ENCODE measurements around the gene CRACR2B. TPM values are rescaled to one million over a fixed set of nuclear protein-coding genes. Genes with fewer than 3 reads are reported as not detected.
A peak's percentile ranks its signal among the peaks of the same experiment; 100 is the strongest.

Gene CRACR2B
- total and polyA plus RNA-seq, 10 of the 15 experiments (the other 5 are each of a cell fraction or from before 2014, with no cell fraction given): 0.10 to 33.7 (median 12.7) TPM

- H3K36me3 ChIP-seq (ENCODE audit: control insufficient read depth in 2 of 2, insufficient read depth in 2 of 2, low read length in 1 of 2): peaks cover 0 to 9% of the 10 kb centered on the region in 2 experiments; a peak in 2 of 4 replicates
- no peak overlapping the region for H3K4me2 ChIP-seq (ENCODE audit: control insufficient read depth, insufficient read depth)
- 86% methylated on average over 16 of the region's 18 CpGs for WGBS (ENCODE audit: insufficient coverage, insufficient replicate concordance, low lambda C conversion rate, missing lambda C conversion rate)
- H3K9me3 ChIP-seq (replicated peaks; ENCODE audit: control insufficient read depth, insufficient read depth, low read length): no peaks in the 10 kb centered on the region
- H3K79me2 ChIP-seq (ENCODE audit: control insufficient read depth, insufficient read depth, low read length): peaks cover 12% of the 10 kb centered on the region
- RAD21 ChIA-PET (ENCODE audit: unreplicated experiment): no interaction called here
- peak; percentile 18; the same call in 1 of the 3 replicates for ATAC-seq
- no peak overlapping the region for H3K27ac ChIP-seq (ENCODE audit: control insufficient read depth, insufficient read depth)
- no TSS peak for BruUV-seq (replicated peaks)
- no peaks in the 10 kb centered on the region for H3K27me3 ChIP-seq (replicated peaks in 1 of 2; ENCODE audit: control insufficient read depth in 2 of 2, insufficient read depth in 2 of 2, low read length in 1 of 2)
- FAIRE-seq: no peak
- no peak for DNase-seq (ENCODE audit: low read depth, low spot score)
- in situ Hi-C loops (cut with MboI) (no loop called here), intact Hi-C loops (cut with micrococcal nuclease; ENCODE audit: unreplicated experiment) (no loop called here)
- peaks cover 14% of the 10 kb centered on the region for H3K4me1 ChIP-seq (ENCODE audit: control insufficient read depth, insufficient read depth, low read length)
- CTCF ChIA-PET: no interaction called here
- H4K20me1 ChIP-seq (ENCODE audit: control insufficient read depth, insufficient read depth): no peaks in the 10 kb centered on the region
- POLR2A ChIA-PET: interaction anchor here (0.9 kb wide), 1 partner anchor 103 kb away, joined by 3 read pairs; no protein-coding TSS in a partner anchor
- H3K4me3 ChIP-seq: no peak overlapping the region
- H3K9ac ChIP-seq (ENCODE audit: control insufficient read depth, insufficient read depth, low read length): no peak overlapping the region
- no peak for TF ChIP-seq E2F4 (IDR thresholded peaks at IDR 0.05; ENCODE audit: low read depth, low read length)
- TF ChIP-seq SUZ12 (IDR thresholded peaks at IDR 0.05; ENCODE audit: unreplicated experiment): no peak
- TF ChIP-seq CUX1 (IDR thresholded peaks at IDR 0.05; ENCODE audit: insufficient replicate concordance, low read depth, low read length): no peak
- TF ChIP-seq RB1 (IDR thresholded peaks at IDR 0.05; ENCODE audit: borderline replicate concordance): no peak
- no peak for TF ChIP-seq YBX1 (IDR thresholded peaks at IDR 0.05)
- no peak for TF ChIP-seq ATF3 (IDR thresholded peaks at IDR 0.05; ENCODE audit: borderline replicate concordance, extremely low read depth, low read depth, low read length)
- no peak for TF ChIP-seq GATAD2B (conservative IDR thresholded peaks at IDR 0.05; ENCODE audit: low read depth)
- TF ChIP-seq YY1 (IDR thresholded peaks at IDR 0.05; ENCODE audit: low read depth, low read length): no peak
- TF ChIP-seq HDAC6 (IDR thresholded peaks at IDR 0.05; ENCODE audit: unreplicated experiment): no peak
- TF ChIP-seq RCOR1 (conservative IDR thresholded peaks at IDR 0.05; ENCODE audit: low read depth, low read length): no peak
- no peak for TF ChIP-seq ZZZ3 (IDR thresholded peaks at IDR 0.05; ENCODE audit: control insufficient read depth, insufficient read length, low read depth)
- TF ChIP-seq EP300 (IDR thresholded peaks at IDR 0.05; ENCODE audit: borderline replicate concordance in 1 of 2, control insufficient read depth in 1 of 2, low read depth in 2 of 2, low read length in 2 of 2): no peak
- H2AFZ ChIP-seq (ENCODE audit: control insufficient read depth, low read depth, low read length): no peak overlapping the region
- SMC1A ChIA-PET (ENCODE audit: uncharacterized antibody, unreplicated experiment): no interaction called here
Measured at GRCh38 chr11:790721-791564, 36.8 kb upstream of the CRACR2B start.
